Fibroblast of skin of back (primary cell): Measurements from ENCODE around the gene GFOD2.

Source experiments
- DNase-seq: peaks from one replicate; pipeline ENCODE4 v3.0.0-alpha.2; 2013

GFOD2 gene

GRCh38 chr16:67657751-67658518, 61.2 kb downstream of the GFOD2 start:
- no peak for DNase-seq

- DNase-seq = no peak
Observed at GRCh38 chr16:67657017-67657608, 62.0 kb downstream of the GFOD2 start.

GRCh38 chr16:67656344-67657016, 62.6 kb downstream of the GFOD2 start:
- no peak for DNase-seq

- no peak for DNase-seq
Observed at GRCh38 chr16:67655363-67655762, 63.8 kb downstream of the GFOD2 start.

GRCh38 chr16:67654403-67654911, 64.7 kb downstream of the GFOD2 start:
- DNase-seq = no peak

GRCh38 chr16:67653789-67654402, 65.2 kb downstream of the GFOD2 start:
- no peak for DNase-seq

GRCh38 chr16:67653128-67653788, 65.9 kb downstream of the GFOD2 start:
- DNase-seq = peak; percentile 20

GRCh38 chr16:67652578-67653127, 66.5 kb downstream of the GFOD2 start:
- peak; percentile 32 for DNase-seq

GRCh38 chr16:67651847-67652246, 67.3 kb downstream of the GFOD2 start:
- DNase-seq = no peak

GRCh38 chr16:67651039-67651438, 68.1 kb downstream of the GFOD2 start:
- no peak for DNase-seq

DNA sequence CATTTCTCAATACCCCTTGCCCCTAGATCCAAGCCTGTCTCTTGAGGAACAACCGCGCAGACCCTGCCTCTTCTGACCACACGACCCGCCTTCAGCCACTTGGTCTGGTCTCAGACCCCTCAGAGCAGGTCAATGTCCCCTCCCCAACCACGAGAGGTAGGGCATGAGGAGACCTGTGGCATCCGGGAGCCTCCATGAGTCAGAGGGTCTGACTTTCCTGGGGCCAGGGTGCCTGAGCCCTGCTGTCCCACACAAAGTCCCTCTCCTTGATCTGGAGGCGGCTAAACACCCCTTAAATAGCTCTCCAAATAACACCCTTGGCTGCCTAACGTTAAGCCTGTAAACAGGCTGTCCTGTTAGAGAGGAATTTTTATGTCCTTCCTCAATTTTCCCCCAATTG, 69.1 kb downstream of the GFOD2 start:
- DNase-seq = no peak

DNA sequence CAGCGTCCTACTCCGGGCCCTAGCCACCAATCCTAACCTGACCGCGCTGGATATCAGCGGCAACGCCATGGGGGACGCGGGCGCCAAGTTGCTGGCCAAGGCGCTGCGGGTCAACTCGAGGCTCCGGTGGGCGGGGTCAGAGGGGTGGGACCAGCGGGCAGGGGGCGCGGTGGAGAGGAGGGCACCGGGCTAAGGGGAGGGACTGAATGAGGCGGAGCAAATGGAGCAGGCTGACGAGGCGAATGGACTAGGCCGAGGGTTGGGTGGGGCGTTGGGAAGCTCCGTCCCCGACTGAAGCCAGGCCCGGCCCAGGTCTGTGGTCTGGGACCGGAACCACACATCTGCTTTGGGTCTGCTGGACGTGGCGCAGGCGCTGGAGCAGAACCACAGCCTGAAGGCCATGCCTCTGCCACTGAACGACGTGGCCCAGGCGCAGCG, 69.6 kb downstream of the GFOD2 start:
- no peak for DNase-seq

- no peak for DNase-seq
Observed at GRCh38 chr16:67648764-67649407, 70.2 kb downstream of the GFOD2 start.

- DNase-seq = no peak
Observed at GRCh38 chr16:67648088-67648763, 70.9 kb downstream of the GFOD2 start.

GRCh38 chr16:67647681-67648080, 71.4 kb downstream of the GFOD2 start:
- DNase-seq = no peak

DNA sequence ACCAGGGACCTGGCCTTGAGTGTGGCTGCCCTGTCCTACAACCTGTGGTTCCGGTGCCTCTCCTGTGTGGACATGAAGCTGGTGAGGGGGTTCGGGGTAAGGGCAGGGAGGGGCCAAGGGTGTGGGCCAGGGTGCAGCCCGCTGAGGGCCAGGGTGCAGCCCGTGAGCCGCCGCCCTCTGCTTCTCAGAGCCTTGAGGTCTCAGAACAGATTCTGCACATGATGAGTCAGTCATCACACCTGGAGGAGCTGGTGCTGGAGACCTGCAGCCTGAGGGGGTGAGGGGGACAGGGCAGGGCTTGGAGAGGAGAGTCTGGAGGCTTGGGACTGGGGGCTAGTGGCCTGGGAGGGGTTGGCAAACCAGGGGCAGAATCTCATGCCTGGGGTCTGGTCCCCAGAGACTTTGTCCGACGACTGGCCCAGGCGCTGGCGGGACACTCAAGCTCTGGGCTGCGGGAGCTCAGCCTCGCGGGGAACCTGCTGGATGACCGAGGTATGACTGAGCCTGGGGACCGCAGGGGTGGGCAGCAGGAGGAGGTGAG, 71.9 kb downstream of the GFOD2 start:
- no peak for DNase-seq

DNA sequence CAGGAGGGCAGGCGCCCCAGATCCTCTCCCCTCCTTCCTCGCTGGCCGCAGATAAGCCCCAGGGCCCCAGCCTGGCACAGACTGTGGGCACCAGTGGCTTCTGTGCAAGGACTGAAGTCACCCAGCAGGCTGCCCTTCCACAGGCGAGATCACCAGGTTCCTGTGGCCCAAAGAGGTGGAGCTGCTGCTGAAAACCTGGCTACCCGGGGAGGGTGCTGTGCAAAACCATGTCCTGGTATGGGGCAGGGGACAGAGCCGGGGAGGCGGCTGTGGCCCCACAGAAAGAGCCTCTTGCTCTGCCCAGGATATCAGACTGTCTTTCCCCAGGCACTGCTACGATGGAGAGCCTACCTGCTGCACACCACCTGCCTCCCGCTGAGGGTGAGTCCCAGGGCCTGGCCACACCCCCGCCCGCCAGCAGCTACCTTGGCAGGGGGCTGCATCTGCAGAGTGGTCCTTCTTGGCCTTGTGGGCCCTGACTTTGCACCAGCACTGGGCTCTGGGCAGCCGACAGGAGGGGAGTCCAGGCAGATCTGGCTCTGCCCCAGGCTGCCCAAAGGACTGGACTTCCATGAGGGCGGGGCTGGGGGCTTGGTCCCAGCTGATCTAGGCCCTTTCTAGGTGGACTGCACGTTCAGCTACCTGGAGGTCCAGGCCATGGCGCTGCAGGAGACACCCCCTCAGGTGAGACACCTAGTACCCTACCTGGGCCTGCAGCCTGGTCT, 73.6 kb downstream of the GFOD2 start:
- no peak for DNase-seq

GRCh38 chr16:67644038-67644437, 75.1 kb downstream of the GFOD2 start:
- DNase-seq = no peak

DNA sequence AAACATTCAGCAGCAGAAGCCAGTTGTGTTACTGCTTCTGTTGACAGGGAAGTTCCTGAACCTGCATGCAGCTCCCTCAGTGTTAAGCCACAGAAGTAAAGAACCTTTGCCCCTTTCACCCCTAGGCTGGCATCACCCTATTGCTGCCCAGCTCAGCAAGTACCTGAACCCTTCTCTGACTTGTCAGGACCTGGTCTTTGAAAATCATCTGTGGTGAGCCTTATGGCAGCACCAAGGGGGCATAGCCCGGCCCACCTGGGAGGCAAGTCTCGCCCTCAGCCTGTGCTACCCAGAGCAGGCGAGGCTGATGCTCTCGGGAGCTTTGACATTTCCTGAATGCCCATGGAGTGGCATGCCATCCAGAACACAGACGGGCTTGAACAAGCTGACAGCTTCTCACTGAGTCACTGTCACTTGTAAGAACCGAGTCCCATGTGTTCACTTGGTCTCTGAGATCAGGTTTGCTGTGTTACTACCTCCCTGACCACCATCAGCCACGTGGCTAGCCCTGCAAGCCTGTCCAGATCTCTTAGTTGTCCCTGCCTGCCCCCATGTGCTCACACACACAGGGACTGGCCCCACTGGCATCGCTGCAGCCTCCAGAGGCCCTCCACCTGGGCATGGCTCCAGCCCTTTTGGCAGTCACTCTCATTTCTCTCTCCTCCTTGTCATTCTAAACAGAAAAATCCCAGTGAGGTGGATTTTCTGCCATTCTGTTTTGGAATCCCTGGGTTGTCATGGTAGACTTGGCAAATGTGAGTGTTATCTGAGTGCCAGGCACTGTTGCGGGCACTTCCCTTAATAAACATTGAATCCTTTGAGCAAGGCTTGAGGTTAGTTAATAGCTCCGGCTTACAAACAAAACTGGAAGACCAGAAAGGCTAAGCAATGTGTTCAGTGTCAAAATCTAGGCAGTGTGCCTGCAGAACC, 77.1 kb downstream of the GFOD2 start:
- no peak for DNase-seq
